K562 (cell line): ENCODE measurements around the gene MYO16. TPM values are rescaled to one million over a fixed set of nuclear protein-coding genes. Genes with fewer than 3 reads are reported as not detected.

Experiments used
- ATAC-seq: fragments of 200-7000 bp; cut with Tn5 transposase; 3 replicates; pipeline ENCODE4 v1.9.1; 2020; ENCODE audit warnings: moderate library complexity
- BruUV-seq: library from RNA; stranded (reverse); fragments of 400-500 nt; replicated peaks from 2 replicates; lab custom pipeline; 2021; lab: Mats Ljungman, UMichigan
- CTCF ChIA-PET: fragments of 300-600 bp; formaldehyde crosslinking; extraction: SDS; loops from one replicate; lab custom pipeline; 2021; ENCODE audit warnings: low intra/inter-chr PET ratio; lab: Yijun Ruan, JAX
- POLR2A ChIA-PET: fragments of 300-600, 350-650 bp; sonication (Branson Sonifier 250); formaldehyde crosslinking; extraction: SDS; loops from one replicate; lab custom pipeline; 2021; ENCODE audit warnings: antibody characterized with exemption, inconsistent platforms; lab: Yijun Ruan, JAX
- DNase-seq, 4 experiments: peaks; one replicate each; pipeline versions ENCODE4 v3.0.0 to v3.0.0-alpha.2; 2011 to 2018; ENCODE audit warnings: low spot score in 3 of 4, mixed read lengths in 3 of 4; ENCODE audit errors: extremely low read depth in 1 of 4
- FAIRE-seq: peaks from 2 replicates; lab custom pipeline; 2011; peaks lifted over from hg19 to GRCh38; lab: Jason Lieb, UNC
- H2AFZ ChIP-seq: 2 replicates; pipeline ENCODE4 v1.6.0; 2011; ENCODE audit warnings: low read depth, low read length, control low read depth, inconsistent platforms
- H3K27ac ChIP-seq: fragments of 200-600 bp; 3 replicates; pipeline ENCODE4 v1.8.0; 2011; ENCODE audit warnings: low read depth, mild to moderate bottlenecking, control low read depth, inconsistent platforms, low read length, moderate library complexity, mixed read lengths; ENCODE audit errors: extremely low read depth
- H3K27me3 ChIP-seq, 2 experiments: fragments of 300-600 bp in 1 of 2; 2 replicates in 1 of 2; 3 replicates in 1 of 2; pipeline versions ENCODE4 v1.6.0 to v1.8.0; 2011; ENCODE audit warnings: inconsistent platforms in 2 of 2, low read length in 2 of 2, mild to moderate bottlenecking in 1 of 2, mixed read lengths in 1 of 2, moderate library complexity in 1 of 2; ENCODE audit not compliant: control insufficient read depth in 2 of 2, insufficient read depth in 2 of 2
- H3K36me3 ChIP-seq: fragments of 300-600 bp; 3 replicates; pipeline ENCODE4 v1.8.0; 2011; ENCODE audit warnings: mild to moderate bottlenecking, low read length, inconsistent platforms; ENCODE audit not compliant: control insufficient read depth, insufficient read depth
- H3K4me1 ChIP-seq, 2 experiments: fragments of 200-600 bp in 1 of 2; replicated peaks in 1 of 2; 2 replicates in 1 of 2; 3 replicates in 1 of 2; pipeline versions ENCODE4 v1.5.1 to v1.8.0; 2011; ENCODE audit warnings: inconsistent platforms in 2 of 2, low read length in 2 of 2, mild to moderate bottlenecking in 1 of 2, mixed read lengths in 1 of 2, moderate library complexity in 1 of 2; ENCODE audit not compliant: control insufficient read depth in 2 of 2, insufficient read depth in 2 of 2
- H3K4me2 ChIP-seq: 2 replicates; pipeline ENCODE4 v1.6.1; 2011; ENCODE audit warnings: low read length, control low read depth, inconsistent platforms, mixed read lengths; ENCODE audit not compliant: insufficient read depth
- H3K4me3 ChIP-seq: fragments of 200-600 bp; sonication (generic), shearing (Covaris generic); 2 replicates; pipeline ENCODE4 v1.5.1; 2016; ENCODE audit warnings: control low read depth, inconsistent platforms
- H3K79me2 ChIP-seq: fragments of 200-600 bp; 3 replicates; pipeline ENCODE4 v1.8.0; 2011; ENCODE audit warnings: low read length, inconsistent platforms; ENCODE audit not compliant: control insufficient read depth, insufficient read depth
- H3K9ac ChIP-seq, 2 experiments: 2 replicates each; pipeline versions ENCODE4 v1.6.0 to v1.6.1; 2011; ENCODE audit warnings: low read depth in 2 of 2, low read length in 2 of 2, control low read depth in 1 of 2, inconsistent platforms in 1 of 2, mild to moderate bottlenecking in 1 of 2, mixed read lengths in 1 of 2; ENCODE audit not compliant: insufficient read depth in 1 of 2
- H3K9me1 ChIP-seq: one replicate; pipeline ENCODE4 v1.6.0; 2011; ENCODE audit warnings: inconsistent platforms, mild to moderate bottlenecking, low read length, moderate library complexity; ENCODE audit not compliant: control insufficient read depth, insufficient read depth
- H3K9me3 ChIP-seq: replicated peaks from 2 replicates; pipeline ENCODE4 v1.5.1; 2011; ENCODE audit warnings: low read depth, low read length, inconsistent platforms; ENCODE audit not compliant: control insufficient read depth, insufficient read depth
- H4K20me1 ChIP-seq: replicated peaks from 2 replicates; pipeline ENCODE4 v1.6.1; 2011; ENCODE audit warnings: low read length, inconsistent platforms, mixed read lengths; ENCODE audit not compliant: control insufficient read depth, insufficient read depth
- POLR2A ChIP-seq: fragments of 450-650 bp; conservative IDR thresholded peaks from 2 replicates; pipeline ENCODE4 v1.6.1; 2016
- SUPT5H ChIP-seq: fragments of 450-650 bp; IDR thresholded peaks from 2 replicates; pipeline ENCODE4 v1.6.1; 2016
- TGIF2 ChIP-seq: sonication (generic); formaldehyde crosslinking; IDR thresholded peaks from 2 replicates; pipeline ENCODE4 v1.8.1; 2022; ENCODE audit warnings: mild to moderate bottlenecking, missing genetic modification reagents, moderate library complexity
- WGBS: fragments of 100-300 bp; shearing (Covaris generic); methylation state at CpG from one replicate; pipeline ENCODE4 v1.1.6; 2016; ENCODE audit warnings: low coverage, mixed read lengths; ENCODE audit not compliant: insufficient coverage; ENCODE audit errors: missing lambda C conversion rate; 5-methylcytosine and 5-hydroxymethylcytosine counted together
- in situ Hi-C: fragments of 300-500 bp; cut with MboI; formaldehyde crosslinking; loops from 4 replicates; pipeline ENCODE4 v1.15.0; 2018; ENCODE audit warnings: inconsistent platforms, mixed read lengths
- intact Hi-C: fragments of 100-400 bp; cut with micrococcal nuclease; formaldehyde crosslinking; loops from 2 replicates; pipeline ENCODE4 v1.14.2; 2022
- polyA plus RNA-seq, 8 experiments: library from polyadenylated mRNA; depleted of rRNA in 4 of 8; stranded (reverse) in 5 of 8; unstranded in 3 of 8; fragments of >200 nt; fragmentation: Nextera tagmentation in 2 of 8; fragmentation: Illumina TruSeq in 1 of 8; extraction: Ambion mirVana in 2 of 8; extraction: Trizol in 1 of 8; gene quantifications; 2 replicates each; pipeline versions ENCODE4 v1.2.1 to v1.2.3, GENCODE V29; 2011 to 2014; ENCODE audit warnings: inconsistent platforms in 1 of 8, missing spikeins in 1 of 8
- total RNA-seq, 7 experiments: library from RNA; depleted of rRNA in 6 of 7; stranded (reverse); fragments of >200 nt in 6 of 7; fragmentation: Illumina TruSeq in 2 of 7; extraction: Trizol in 2 of 7; gene quantifications; 2 replicates each; pipeline versions ENCODE4 v1.2.1 to v1.2.3, GENCODE V29; 2011 to 2021; ENCODE audit warnings: low replicate concordance in 1 of 7
- TF ChIP-seq, protein P1 (sequence below): fragments of 250-450 bp; sonication (Bioruptor Pico); IDR thresholded peaks from 2 replicates; pipeline ENCODE4 v1.5.0; 2021; ENCODE audit warnings: mild to moderate bottlenecking, borderline replicate concordance
- TF ChIP-seq, protein P2 (sequence below), 2 experiments: fragments of 450-650 bp; conservative IDR thresholded peaks; 2 replicates each; pipeline ENCODE4 v1.6.1; 2017; ENCODE audit warnings: mild to moderate bottlenecking in 2 of 2, moderate library complexity in 2 of 2

Gene MYO16
- total and polyA plus RNA-seq, 9 of the 15 experiments (the other 6 are each of a cell fraction or from before 2014, with no cell fraction given), result 4.3 to 45.7 (median 12.1) TPM

- in situ Hi-C loops, result no loop called here
- no peaks in the 10 kb centered on the region for H3K4me1 ChIP-seq
- no peaks in the 10 kb centered on the region for H3K9me1 ChIP-seq
- 0% methylated on average over 1 of the region's 1 CpG for WGBS
- no peak for ATAC-seq
- no peak for FAIRE-seq
- no peaks in the 10 kb centered on the region for H3K79me2 ChIP-seq
- H3K36me3 ChIP-seq, result no peaks in the 10 kb centered on the region
- no peak overlapping the region for H3K9ac ChIP-seq
- no peak overlapping the region for H3K4me2 ChIP-seq
- H2AFZ ChIP-seq, result no peak overlapping the region
- DNase-seq, result no peak
- no TSS peak for BruUV-seq
- TF ChIP-seq TGIF2 (CRISPR knock-in tag) (no peak), SUPT5H (no peak), POLR2A (no peak)
- TF ChIP-seq, protein P1, sequence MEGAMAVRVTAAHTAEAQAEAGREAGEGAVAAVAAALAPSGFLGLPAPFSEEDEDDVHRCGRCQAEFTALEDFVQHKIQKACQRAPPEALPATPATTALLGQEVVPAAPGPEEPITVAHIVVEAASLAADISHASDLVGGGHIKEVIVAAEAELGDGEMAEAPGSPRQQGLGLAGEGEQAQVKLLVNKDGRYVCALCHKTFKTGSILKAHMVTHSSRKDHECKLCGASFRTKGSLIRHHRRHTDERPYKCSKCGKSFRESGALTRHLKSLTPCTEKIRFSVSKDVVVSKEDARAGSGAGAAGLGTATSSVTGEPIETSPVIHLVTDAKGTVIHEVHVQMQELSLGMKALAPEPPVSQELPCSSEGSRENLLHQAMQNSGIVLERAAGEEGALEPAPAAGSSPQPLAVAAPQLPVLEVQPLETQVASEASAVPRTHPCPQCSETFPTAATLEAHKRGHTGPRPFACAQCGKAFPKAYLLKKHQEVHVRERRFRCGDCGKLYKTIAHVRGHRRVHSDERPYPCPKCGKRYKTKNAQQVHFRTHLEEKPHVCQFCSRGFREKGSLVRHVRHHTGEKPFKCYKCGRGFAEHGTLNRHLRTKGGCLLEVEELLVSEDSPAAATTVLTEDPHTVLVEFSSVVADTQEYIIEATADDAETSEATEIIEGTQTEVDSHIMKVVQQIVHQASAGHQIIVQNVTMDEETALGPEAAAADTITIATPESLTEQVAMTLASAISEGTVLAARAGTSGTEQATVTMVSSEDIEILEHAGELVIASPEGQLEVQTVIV, result no peak
- TF ChIP-seq, protein P2, sequence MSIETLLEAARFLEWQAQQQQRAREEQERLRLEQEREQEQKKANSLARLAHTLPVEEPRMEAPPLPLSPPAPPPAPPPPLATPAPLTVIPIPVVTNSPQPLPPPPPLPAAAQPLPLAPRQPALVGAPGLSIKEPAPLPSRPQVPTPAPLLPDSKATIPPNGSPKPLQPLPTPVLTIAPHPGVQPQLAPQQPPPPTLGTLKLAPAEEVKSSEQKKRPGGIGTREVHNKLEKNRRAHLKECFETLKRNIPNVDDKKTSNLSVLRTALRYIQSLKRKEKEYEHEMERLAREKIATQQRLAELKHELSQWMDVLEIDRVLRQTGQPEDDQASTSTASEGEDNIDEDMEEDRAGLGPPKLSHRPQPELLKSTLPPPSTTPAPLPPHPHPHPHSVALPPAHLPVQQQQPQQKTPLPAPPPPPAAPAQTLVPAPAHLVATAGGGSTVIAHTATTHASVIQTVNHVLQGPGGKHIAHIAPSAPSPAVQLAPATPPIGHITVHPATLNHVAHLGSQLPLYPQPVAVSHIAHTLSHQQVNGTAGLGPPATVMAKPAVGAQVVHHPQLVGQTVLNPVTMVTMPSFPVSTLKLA (conservative IDR thresholded peaks at IDR 0.05), result no peak
- CTCF ChIA-PET, result no interaction called here
- H3K4me3 ChIP-seq, result no peak overlapping the region
- intact Hi-C loops, result no loop called here
- no peaks in the 10 kb centered on the region for H3K9me3 ChIP-seq
- no peaks in the 10 kb centered on the region for H3K27me3 ChIP-seq
- no peak overlapping the region for H3K27ac ChIP-seq
- POLR2A ChIA-PET, result no interaction called here
- no peaks in the 10 kb centered on the region for H4K20me1 ChIP-seq
Observed at GRCh38 chr13:109226631-109227030, 597.2 kb downstream of the MYO16 start.
